Activated CD8-positive, alpha-beta T cell treated with anti-CD3 and anti-CD28 coated beads, Interleukin-2, amount 10 ng/mL, durations not matched to agents 7 days and 5 days (primary cell): Measurements from ENCODE around the gene SRGAP2B. TPM values are rescaled to one million over a fixed set of nuclear protein-coding genes. Genes with fewer than 3 reads are reported as not detected.
"Not testable (repeated sequence)": the region's sequence is repeated elsewhere in the genome, so short reads cannot be mapped to it uniquely, and the experiment has no call there.

ENCODE experiments used
- ATAC-seq: fragments of 150-1000 bp; cut with Tn5 transposase; one replicate; pipeline ENCODE4 v1.10.0; 2021; ENCODE audit warnings: moderate library complexity
- CTCF ChIA-PET: fragments of 350-600 bp; sonication (Branson Sonifier 250); formaldehyde crosslinking; loops from one replicate; lab custom pipeline; 2021; ENCODE audit warnings: antibody characterized with exemption; lab: Charles Lee
- POLR2A ChIA-PET: fragments of 350-600 bp; sonication (Branson Sonifier 250); formaldehyde crosslinking; loops from one replicate; lab custom pipeline; 2021; ENCODE audit warnings: antibody characterized with exemption; lab: Charles Lee
- DNase-seq: peaks from one replicate; pipeline ENCODE4 v3.0.0-alpha.2; 2020
- H3K27ac Mint-ChIP-seq: one replicate; pipeline ENCODE4 v1.8.0; 2021; ENCODE audit warnings: mild to moderate bottlenecking, mixed read lengths
- H3K27me3 Mint-ChIP-seq: one replicate; pipeline ENCODE4 v1.8.0; 2021; ENCODE audit warnings: low read depth, mixed read lengths
- H3K36me3 Mint-ChIP-seq: one replicate; pipeline ENCODE4 v1.8.0; 2021; ENCODE audit warnings: low read depth, mixed read lengths
- H3K4me1 Mint-ChIP-seq: one replicate; pipeline ENCODE4 v1.8.0; 2021; ENCODE audit warnings: low read depth, mixed read lengths
- H3K4me3 Mint-ChIP-seq: one replicate; pipeline ENCODE4 v1.8.0; 2021; ENCODE audit warnings: mild to moderate bottlenecking, mixed read lengths
- H3K9me3 Mint-ChIP-seq: one replicate; pipeline ENCODE4 v1.8.0; 2022; ENCODE audit warnings: mixed read lengths; ENCODE audit not compliant: insufficient read depth
- total RNA-seq, 2 experiments: library from RNA; stranded (reverse); gene quantifications; one replicate each; pipeline ENCODE4 v1.2.3, GENCODE V29; 2021

SRGAP2B gene
- total RNA-seq, 2 experiments from 2014 or later = 35.3 to 35.6 TPM

DNA sequence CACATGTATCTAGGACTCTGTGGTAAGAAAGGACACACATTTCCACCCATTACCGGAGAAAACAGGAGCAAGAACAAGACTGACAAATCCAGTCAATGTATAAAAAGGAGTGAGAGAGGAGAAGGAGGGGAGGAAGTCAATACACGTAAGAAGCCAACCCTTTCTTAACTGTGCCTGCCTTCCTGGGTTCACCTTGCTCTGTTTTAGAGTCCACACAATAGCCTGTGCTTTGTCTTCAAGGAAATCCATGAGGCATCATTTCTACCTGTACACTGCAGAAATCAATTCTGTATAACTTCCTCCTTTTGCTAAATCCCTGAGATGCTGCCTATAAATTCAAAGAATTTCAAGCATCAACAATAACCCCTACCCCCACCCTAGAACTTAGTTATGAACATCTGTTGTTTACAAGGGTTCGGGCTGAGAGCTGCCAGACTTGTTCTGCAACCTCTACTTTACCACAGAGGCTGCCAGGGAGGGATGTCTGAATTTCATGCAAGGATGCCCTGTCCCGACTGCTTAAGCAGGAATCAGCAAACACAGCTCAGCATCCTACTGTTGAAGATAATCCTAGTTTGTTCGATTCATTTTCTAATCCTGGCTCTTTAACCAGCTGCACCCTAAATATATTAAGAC is 115.0 kb downstream of the SRGAP2B start:
- not testable (repeated sequence) for ATAC-seq, H3K9me3 Mint-ChIP-seq, H3K36me3 Mint-ChIP-seq

DNA sequence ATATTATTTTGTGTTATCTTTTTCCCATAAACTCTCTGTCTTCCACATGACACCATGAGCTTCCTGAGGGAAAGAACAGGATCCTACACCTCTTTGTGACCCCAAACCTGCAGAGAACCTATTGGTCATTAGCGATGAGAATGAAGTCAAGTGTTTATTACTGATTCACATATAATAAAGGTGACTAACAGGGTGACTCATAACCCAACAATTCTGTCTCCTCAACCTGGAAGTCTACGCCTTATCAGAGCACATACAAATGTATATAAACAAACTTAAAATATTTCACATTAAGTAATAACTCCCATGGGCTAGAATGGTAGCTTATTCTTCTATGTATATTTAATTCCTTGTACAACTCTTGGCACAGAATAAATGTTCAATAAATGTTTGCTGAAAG is 117.3 kb downstream of the SRGAP2B start:
- H3K36me3 Mint-ChIP-seq, H3K4me1 Mint-ChIP-seq, H3K9me3 Mint-ChIP-seq, H3K4me3 Mint-ChIP-seq, ATAC-seq, CTCF ChIA-PET, POLR2A ChIA-PET, DNase-seq, H3K27ac Mint-ChIP-seq, H3K27me3 Mint-ChIP-seq: not testable (repeated sequence)

More for the DNA sequence above, 115.0 kb downstream of the SRGAP2B start:
- H3K27me3 Mint-ChIP-seq, DNase-seq, H3K4me1 Mint-ChIP-seq, H3K27ac Mint-ChIP-seq, CTCF ChIA-PET, POLR2A ChIA-PET, H3K4me3 Mint-ChIP-seq: not testable (repeated sequence)

GRCh38 chr1:144971936-144972335 is 123.2 kb downstream of the SRGAP2B start:
- H3K27me3 Mint-ChIP-seq, CTCF ChIA-PET, DNase-seq, ATAC-seq, H3K4me3 Mint-ChIP-seq, H3K27ac Mint-ChIP-seq, POLR2A ChIA-PET, H3K36me3 Mint-ChIP-seq, H3K9me3 Mint-ChIP-seq, H3K4me1 Mint-ChIP-seq: not testable (repeated sequence)

GRCh38 chr1:144966488-144966887 is 128.6 kb downstream of the SRGAP2B start:
- H3K4me3 Mint-ChIP-seq, ATAC-seq, DNase-seq, H3K9me3 Mint-ChIP-seq, POLR2A ChIA-PET, H3K27ac Mint-ChIP-seq, CTCF ChIA-PET, H3K4me1 Mint-ChIP-seq, H3K27me3 Mint-ChIP-seq, H3K36me3 Mint-ChIP-seq: not testable (repeated sequence)

GRCh38 chr1:144964765-144965164 is 130.4 kb downstream of the SRGAP2B start:
- H3K4me1 Mint-ChIP-seq, ATAC-seq, H3K9me3 Mint-ChIP-seq, CTCF ChIA-PET, H3K36me3 Mint-ChIP-seq, H3K27ac Mint-ChIP-seq, POLR2A ChIA-PET, DNase-seq, H3K4me3 Mint-ChIP-seq, H3K27me3 Mint-ChIP-seq: not testable (repeated sequence)

GRCh38 chr1:144964186-144964585 is 130.9 kb downstream of the SRGAP2B start:
- H3K4me3 Mint-ChIP-seq, ATAC-seq, CTCF ChIA-PET: not testable (repeated sequence)

DNA sequence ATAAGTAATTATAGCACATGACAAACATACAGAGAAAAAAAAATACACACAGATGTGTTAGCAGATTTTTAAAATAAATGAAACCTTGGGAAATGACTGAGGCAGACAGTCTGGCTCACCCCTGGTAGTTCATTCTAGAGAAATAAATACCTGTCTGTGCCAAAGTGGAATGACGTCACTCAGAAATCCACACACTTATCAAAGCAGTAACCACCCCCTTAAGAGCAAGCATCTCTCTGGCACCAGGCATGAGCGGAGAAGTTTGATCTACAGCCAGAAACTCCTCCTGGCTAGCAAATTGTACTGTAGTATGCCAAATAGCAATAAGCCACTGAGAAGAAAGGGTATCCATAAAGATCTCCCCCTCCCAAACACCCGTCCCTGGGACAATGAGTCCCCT is 131.6 kb downstream of the SRGAP2B start:
- H3K27me3 Mint-ChIP-seq, DNase-seq, CTCF ChIA-PET, POLR2A ChIA-PET, H3K4me3 Mint-ChIP-seq, H3K4me1 Mint-ChIP-seq, H3K9me3 Mint-ChIP-seq, ATAC-seq, H3K27ac Mint-ChIP-seq, H3K36me3 Mint-ChIP-seq: not testable (repeated sequence)

More at GRCh38 chr1:144964186-144964585, 130.9 kb downstream of the SRGAP2B start:
- H3K36me3 Mint-ChIP-seq, DNase-seq, POLR2A ChIA-PET, H3K9me3 Mint-ChIP-seq, H3K27ac Mint-ChIP-seq, H3K27me3 Mint-ChIP-seq, H3K4me1 Mint-ChIP-seq: not testable (repeated sequence)

GRCh38 chr1:144961604-144962583 is 133.2 kb downstream of the SRGAP2B start:
- H3K9me3 Mint-ChIP-seq, ATAC-seq, H3K36me3 Mint-ChIP-seq, H3K27me3 Mint-ChIP-seq, POLR2A ChIA-PET, DNase-seq, H3K27ac Mint-ChIP-seq, H3K4me3 Mint-ChIP-seq, CTCF ChIA-PET, H3K4me1 Mint-ChIP-seq: not testable (repeated sequence)

GRCh38 chr1:144960929-144961488 is 134.1 kb downstream of the SRGAP2B start:
- H3K4me3 Mint-ChIP-seq, H3K9me3 Mint-ChIP-seq, H3K27me3 Mint-ChIP-seq, POLR2A ChIA-PET, ATAC-seq, DNase-seq, H3K36me3 Mint-ChIP-seq, CTCF ChIA-PET, H3K27ac Mint-ChIP-seq, H3K4me1 Mint-ChIP-seq: not testable (repeated sequence)

DNA sequence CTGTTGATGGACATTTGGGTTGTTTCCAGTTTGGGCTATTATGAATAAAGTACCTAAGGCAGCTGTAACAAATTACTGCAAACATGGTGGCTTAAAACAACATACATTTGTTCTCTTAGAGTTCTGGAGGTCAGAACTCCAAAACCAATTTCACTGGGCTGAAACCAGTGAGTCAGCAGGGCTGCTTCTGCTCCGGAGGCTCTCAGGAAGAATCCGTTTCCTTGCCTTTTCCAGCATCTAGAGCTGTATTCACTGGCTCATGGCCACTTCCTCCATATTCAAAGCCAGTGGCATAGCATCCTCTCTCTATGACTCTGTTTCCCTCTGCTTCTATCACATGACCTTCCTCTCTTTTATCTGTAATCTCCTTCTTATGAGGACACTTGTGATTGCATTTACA is 146.7 kb downstream of the SRGAP2B start:
- H3K27me3 Mint-ChIP-seq, DNase-seq, H3K36me3 Mint-ChIP-seq, H3K27ac Mint-ChIP-seq, H3K4me3 Mint-ChIP-seq, CTCF ChIA-PET, POLR2A ChIA-PET, ATAC-seq, H3K9me3 Mint-ChIP-seq, H3K4me1 Mint-ChIP-seq: not testable (repeated sequence)

- H3K27me3 Mint-ChIP-seq, POLR2A ChIA-PET, H3K36me3 Mint-ChIP-seq, H3K27ac Mint-ChIP-seq, DNase-seq, H3K4me1 Mint-ChIP-seq, CTCF ChIA-PET, H3K9me3 Mint-ChIP-seq, H3K4me3 Mint-ChIP-seq: not testable (repeated sequence)
- ATAC-seq = peak; percentile 69
Observed at GRCh38 chr1:144947495-144947894, 147.6 kb downstream of the SRGAP2B start.
